Measurements from ENCODE around the gene RPN2.

RPN2 gene

GRCh38 chr20:37243076-37243936, 64.2 kb downstream of the RPN2 start:
- no peaks in the 10 kb centered on the region for H3K9me3 ChIP-seq (ENCODE audit: insufficient read depth, low read length)
- H2AFZ ChIP-seq (ENCODE audit: low read depth, low read length, severe bottlenecking): no peak overlapping the region
- peaks cover 17% of the 10 kb centered on the region for H3K36me3 ChIP-seq (ENCODE audit: low read length)
- H3K79me2 ChIP-seq (ENCODE audit: insufficient read depth, low read length): no peaks in the 10 kb centered on the region
- no peaks in the 10 kb centered on the region for H3K9me2 ChIP-seq (replicated peaks; ENCODE audit: insufficient read depth, low read length)
- no peaks in the 10 kb centered on the region for H3F3A ChIP-seq (ENCODE audit: insufficient read depth)
- H3K27ac ChIP-seq (ENCODE audit: low read depth, low read length): no peak overlapping the region
- H3K27me3 ChIP-seq (ENCODE audit: low read length): no peaks in the 10 kb centered on the region
- no peak overlapping the region for H3K4me3 ChIP-seq (ENCODE audit: insufficient read depth, low read length, poor library complexity, severe bottlenecking)
- TF ChIP-seq CTCF (IDR thresholded peaks at IDR 0.05; ENCODE audit: insufficient read depth, low read length, poor library complexity, severe bottlenecking) (no peak), EZH2phosphoT487 (conservative IDR thresholded peaks at IDR 0.05; ENCODE audit: low read length) (no peak)
- H3K9ac ChIP-seq (ENCODE audit: low read length): no peak overlapping the region
- no peak overlapping the region for H3K4me2 ChIP-seq (ENCODE audit: low read depth, low read length, poor library complexity, severe bottlenecking)
- H4K20me1 ChIP-seq (ENCODE audit: low read depth, low read length): no peaks in the 10 kb centered on the region

- no peaks in the 10 kb centered on the region for H3K79me2 ChIP-seq (ENCODE audit: insufficient read depth, low read length)
- no peak for TF ChIP-seq CTCF (IDR thresholded peaks at IDR 0.05; ENCODE audit: insufficient read depth, low read length, poor library complexity, severe bottlenecking)
- no peak for TF ChIP-seq EZH2phosphoT487 (conservative IDR thresholded peaks at IDR 0.05; ENCODE audit: low read length)
- no peaks in the 10 kb centered on the region for H3K9me3 ChIP-seq (ENCODE audit: insufficient read depth, low read length)
- no peak overlapping the region for H2AFZ ChIP-seq (ENCODE audit: low read depth, low read length, severe bottlenecking)
- no peaks in the 10 kb centered on the region for H3F3A ChIP-seq (ENCODE audit: insufficient read depth)
- H3K4me2 ChIP-seq (ENCODE audit: low read depth, low read length, poor library complexity, severe bottlenecking): no peak overlapping the region
- H3K9ac ChIP-seq (ENCODE audit: low read length): no peak overlapping the region
- H3K9me2 ChIP-seq (replicated peaks; ENCODE audit: insufficient read depth, low read length): no peaks in the 10 kb centered on the region
- H4K20me1 ChIP-seq (ENCODE audit: low read depth, low read length): no peaks in the 10 kb centered on the region
- H3K36me3 ChIP-seq (ENCODE audit: low read length): peaks cover 17% of the 10 kb centered on the region
- H3K4me3 ChIP-seq (ENCODE audit: insufficient read depth, low read length, poor library complexity, severe bottlenecking): no peak overlapping the region
- no peaks in the 10 kb centered on the region for H3K27me3 ChIP-seq (ENCODE audit: low read length)
- no peak overlapping the region for H3K27ac ChIP-seq (ENCODE audit: low read depth, low read length)
These were observed 64.9 kb downstream of the RPN2 start for GRCh38 chr20:37243937-37244571.

- Histone ChIP-seq H3K9ac (ENCODE audit: low read length) (no peak overlapping the region), H3K27ac (ENCODE audit: low read depth, low read length) (no peak overlapping the region), H4K20me1 (ENCODE audit: low read depth, low read length) (no peaks in the 10 kb centered on the region), H3K4me2 (ENCODE audit: low read depth, low read length, poor library complexity, severe bottlenecking) (no peak overlapping the region), H3K36me3 (ENCODE audit: low read length) (peaks cover 17% of the 10 kb centered on the region), H3K27me3 (ENCODE audit: low read length) (no peaks in the 10 kb centered on the region), H2AFZ (ENCODE audit: low read depth, low read length, severe bottlenecking) (no peak overlapping the region), H3K79me2 (ENCODE audit: insufficient read depth, low read length) (no peaks in the 10 kb centered on the region), H3F3A (ENCODE audit: insufficient read depth) (no peaks in the 10 kb centered on the region), H3K9me2 (replicated peaks; ENCODE audit: insufficient read depth, low read length) (no peaks in the 10 kb centered on the region), H3K4me3 (ENCODE audit: insufficient read depth, low read length, poor library complexity, severe bottlenecking) (no peak overlapping the region), H3K9me3 (ENCODE audit: insufficient read depth, low read length) (no peaks in the 10 kb centered on the region)
- TF ChIP-seq EZH2phosphoT487 (conservative IDR thresholded peaks at IDR 0.05; ENCODE audit: low read length) (no peak), CTCF (IDR thresholded peaks at IDR 0.05; ENCODE audit: insufficient read depth, low read length, poor library complexity, severe bottlenecking) (no peak)
These were observed 65.4 kb downstream of the RPN2 start for GRCh38 chr20:37244572-37244957.

Measured in SU-DHL-6 (cell line).